OCI-M2 (cell line): ENCODE measurements around the gene CRYBG2.

Experiments used
- DNase-seq: peaks from one replicate; lab custom pipeline; 2025; ENCODE audit not compliant: unreplicated experiment; lab: John Stamatoyannopoulos, UW

CRYBG2 gene

DNA sequence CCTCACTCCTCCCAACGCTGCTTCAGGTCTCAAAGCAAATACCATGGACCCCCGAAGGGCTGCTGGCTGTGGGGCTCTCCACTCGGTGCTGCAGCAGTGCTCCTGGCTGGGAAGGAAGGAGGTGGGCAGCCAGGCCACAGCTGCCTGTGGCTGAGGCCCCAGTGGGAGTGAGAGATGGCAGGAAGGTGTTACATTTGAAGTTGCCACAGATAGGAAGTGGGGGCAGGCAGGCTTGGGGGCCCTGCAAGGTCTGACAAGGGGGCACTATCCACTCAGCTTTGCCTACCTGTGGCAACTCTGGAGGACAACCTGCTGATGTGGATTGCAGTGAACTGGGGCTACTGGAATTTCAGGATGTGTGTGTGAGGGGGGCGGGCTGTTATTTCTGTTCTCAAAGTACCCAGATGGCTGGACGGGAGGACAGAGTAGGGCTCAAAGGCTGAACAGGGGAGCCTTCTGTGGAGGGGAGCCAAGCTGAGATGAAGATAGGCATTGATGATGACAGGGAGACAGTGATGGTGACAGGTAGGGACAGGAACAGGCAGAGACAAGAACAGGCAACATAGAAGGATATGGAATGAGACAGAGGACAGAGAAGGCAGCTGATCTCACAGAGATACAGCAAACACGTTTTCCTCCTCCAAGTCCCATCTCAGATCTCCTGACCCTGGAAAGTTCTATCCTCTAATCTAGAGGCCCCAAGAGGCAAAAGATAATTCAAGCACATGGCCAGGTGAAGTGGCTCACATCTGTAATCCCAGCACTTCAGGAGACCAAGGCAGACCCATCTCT, 16.9 kb upstream of the CRYBG2 start:
- DNase-seq, result no peak

DNA sequence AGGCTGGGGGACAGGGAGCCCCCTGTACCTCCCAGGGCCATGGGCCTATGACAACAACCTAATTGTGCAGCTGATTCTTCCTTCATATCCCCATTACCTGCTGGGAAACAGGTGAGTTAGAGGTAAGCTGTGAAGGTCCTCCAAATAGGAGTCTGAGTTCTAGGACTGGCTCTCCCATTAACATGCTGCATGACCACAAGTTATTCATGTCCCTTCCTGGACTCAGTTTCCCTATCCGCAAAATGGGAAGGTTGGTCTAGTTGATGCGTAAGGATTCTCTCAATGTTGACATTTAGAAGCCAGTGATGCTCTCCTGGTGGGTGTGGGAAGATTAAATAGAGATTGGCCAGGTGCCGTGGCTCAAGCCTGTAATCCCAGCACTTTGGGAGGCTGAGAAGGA, 14.6 kb upstream of the CRYBG2 start:
- DNase-seq, result no peak

DNA sequence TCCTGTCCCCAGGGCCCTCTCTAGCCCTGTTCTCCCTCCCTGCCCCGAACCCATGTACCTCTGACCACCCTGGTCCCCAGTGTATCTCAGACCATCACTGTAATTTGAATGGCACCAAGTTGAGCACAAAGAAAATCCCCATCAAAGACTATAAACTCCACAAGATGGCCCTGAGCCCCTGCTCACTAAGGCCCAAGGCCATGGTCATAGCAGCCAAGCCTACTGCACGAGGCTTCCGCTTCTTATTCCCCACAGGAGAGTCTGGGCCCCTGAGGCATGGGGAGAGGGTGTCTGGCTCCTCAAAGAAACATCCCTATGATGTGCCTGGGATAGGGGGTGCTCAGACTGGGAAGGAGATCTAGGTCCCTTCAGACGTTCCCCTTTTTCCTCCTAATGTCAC, 14.1 kb upstream of the CRYBG2 start:
- DNase-seq, result no peak

DNA sequence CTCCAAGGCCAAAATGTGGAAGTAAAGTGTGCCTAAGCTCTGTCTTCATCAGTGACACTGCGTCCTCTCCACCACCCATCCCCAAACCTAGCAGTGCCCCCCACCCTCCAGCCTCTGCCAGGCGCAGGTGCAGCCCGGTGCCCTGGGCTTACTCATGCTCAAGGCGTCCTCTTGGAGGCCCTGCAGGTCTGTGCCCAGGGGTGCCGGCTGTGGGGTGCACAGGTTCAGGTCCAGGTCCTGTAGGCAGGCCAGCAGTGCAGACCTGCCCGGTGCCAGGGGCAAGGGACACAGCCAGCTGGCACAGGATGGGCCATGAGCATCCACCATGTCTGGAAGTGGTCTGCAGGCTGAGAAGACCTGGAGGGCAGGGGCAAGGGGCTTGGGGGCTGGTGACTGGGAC, 13.5 kb upstream of the CRYBG2 start:
- DNase-seq, result no peak

DNA sequence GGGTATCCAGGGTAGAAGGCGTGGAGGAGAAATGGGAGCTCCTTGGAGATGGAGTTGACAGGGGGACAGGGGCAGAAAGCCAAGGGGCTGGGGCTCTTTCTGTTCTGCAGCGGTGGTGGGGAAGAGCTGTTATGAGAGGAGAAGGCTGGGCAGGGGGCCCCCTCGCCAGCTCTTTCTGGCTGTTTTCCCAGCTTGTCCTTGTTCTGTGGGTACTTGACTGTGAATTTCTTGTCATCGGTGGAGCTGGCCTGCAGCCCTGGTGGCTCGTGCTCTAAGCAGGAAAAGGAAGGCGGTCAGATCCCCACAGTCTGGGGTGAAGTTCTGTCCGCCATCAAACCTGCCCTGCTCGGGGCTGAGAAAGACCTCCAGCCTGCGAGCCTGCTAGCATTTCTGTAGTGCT, 11.0 kb upstream of the CRYBG2 start:
- no peak for DNase-seq

DNA sequence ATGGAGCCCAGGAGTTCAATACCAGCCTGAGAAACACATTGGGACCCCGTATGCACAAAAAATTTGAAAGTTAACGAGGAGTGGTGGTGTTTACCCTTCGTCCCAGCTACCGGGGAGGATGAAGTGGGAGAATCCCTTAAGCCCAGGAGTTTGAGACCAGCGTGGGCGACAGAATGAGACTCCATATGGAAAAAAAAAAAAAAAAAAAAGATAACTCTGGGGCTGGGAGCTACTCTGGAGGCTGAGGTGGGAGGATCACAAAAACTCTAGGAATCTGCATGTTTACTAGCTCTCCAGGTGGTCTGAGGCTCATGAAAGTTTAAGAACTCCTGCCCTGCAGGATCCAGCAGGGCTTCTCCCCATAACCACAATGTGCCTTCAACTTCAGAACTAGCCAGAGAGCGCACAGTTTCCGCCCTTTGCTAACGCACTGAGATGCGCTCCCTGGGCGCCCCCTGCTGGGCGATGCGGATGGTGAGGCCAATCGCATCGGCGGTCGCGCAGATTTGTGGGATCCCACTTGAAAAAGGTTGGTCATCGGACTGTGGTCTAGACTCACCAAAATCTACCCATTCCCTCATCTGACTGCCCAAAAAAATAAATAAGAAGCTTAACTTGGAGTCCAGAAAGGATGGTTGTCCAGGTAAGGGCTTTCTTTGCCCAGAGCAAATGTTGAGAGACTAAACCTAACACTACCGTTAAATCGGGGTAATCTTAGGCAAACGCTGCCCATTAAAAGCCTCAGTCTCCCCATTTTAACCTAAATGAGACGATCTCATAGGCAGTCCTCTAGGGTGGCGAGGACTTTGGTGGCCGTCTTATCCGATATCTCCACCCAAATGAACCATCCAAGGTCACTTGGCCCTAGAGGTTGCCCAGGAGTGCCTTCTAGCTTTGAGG, 9.9 kb upstream of the CRYBG2 start:
- DNase-seq, result no peak

DNA sequence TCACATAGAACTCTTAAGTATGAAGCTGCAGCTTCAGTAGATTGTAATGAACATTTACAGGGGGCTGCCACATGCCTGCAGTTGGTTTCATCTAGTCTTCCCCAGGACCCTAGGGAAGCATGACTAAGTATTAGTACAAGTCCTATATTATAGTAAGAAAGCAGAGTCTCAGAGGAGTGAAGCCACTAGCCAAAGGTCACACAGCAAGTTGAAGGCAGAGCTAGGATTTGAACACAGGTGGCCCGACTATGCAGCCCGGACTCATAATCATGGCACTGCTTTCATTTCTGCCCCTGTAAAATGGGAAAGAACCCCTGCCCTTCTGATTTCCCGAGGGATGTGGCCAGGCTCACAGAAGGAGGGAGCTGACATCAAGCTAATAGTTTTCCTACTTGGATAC, 8.4 kb upstream of the CRYBG2 start:
- DNase-seq, result no peak

DNA sequence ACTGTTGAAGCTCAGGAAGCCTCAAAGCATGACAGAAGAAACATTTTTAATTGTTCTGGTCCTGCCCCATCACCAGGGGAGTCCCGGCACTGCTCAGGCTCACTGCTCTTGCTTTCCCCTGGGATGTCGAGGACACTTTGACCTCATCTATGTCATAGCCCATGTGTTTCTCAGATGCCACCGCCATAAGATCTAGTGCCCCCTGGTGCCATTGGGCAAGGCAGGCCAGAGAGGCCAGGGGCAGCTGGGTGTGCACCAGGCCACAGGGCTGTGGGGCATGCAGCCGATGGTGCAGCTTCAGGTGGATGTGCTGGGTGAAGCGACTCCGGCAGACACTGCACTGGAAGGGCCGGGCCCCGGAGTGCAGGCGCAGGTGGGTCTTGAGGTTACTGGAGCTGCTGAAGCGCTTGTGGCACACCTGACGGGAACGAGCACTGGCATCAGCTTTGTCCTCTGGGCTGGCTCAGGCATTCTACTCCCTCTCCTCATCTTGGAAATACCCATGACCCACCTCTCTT, 7.7 kb upstream of the CRYBG2 start:
- DNase-seq, result no peak

DNA sequence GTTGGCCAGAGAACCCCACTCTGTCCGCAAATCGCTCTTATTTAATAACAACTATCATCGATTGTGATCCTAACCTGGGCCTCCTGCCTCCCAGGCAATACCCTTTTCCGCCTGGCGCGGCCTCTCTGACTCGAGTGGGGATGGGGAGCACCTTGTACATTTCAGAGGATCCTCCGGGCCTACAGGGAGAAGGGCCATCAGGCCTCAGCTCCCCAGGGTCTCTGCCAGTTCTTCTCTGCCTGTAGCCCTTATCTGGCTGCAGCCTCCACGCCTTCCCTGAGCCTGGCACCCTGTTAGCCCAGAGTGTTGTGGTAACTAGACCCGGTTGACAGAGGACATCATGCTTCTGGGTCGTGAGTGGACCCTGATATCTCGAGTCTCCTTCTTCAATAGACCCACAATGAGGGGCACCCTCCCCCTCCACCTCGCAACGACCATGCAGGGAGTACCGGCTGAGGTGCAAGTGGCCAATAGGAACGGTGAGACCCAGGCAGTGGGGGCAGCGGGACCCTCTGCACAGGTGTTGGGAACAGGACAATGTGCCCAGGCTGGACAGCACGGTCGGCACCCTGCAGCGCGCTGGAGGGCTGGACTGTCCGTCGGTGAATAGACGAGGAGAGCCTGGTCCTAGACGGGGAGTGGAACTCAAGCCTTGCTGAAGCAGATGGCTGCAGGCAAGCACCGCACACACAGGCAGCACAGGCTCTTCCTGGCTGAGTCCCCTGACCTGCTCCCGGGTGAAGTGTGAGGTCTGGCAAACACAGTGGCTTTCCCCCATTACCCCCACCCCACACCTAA, 7.1 kb upstream of the CRYBG2 start:
- DNase-seq, result no peak

DNA sequence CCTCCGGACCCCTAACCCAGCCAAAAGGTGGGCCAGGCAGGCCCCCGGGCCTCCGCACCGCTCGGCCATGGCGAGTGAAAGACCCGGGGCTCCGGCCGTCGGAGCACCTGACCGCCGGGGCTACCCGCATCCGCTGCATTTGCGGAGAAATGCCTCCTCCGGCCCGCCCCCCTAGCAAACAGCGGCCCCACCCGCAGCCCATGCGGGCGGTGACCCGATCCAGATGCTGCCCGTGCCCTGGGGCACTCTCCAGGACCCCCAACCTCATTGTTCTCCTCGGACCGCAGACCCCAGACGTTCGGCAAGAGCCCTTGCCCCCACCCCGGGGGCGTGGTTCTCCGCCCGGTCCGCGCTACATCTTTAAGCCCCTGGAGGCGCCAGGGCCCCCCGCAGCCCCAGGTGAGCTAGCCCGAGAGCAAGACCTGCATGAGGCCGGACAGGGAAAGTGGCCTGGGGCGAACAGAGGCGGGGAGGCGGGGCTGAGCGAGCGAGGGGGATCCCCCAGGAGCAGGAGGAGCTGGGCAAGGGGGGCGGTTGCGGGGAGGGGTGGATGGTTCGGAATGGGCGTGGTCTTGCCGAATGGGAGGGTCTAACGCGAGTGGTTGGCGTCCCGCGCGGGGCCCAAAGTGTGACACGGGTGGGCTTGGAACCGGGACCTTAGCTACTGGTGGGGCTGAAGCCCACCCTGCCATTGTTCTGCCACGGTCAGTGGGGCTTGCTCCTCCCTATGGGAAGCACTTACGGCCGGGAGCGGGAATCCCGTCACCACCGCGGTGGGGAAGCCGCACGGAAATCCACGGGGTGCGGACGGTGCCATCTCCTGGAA, 6.3 kb upstream of the CRYBG2 start:
- no peak for DNase-seq

DNA sequence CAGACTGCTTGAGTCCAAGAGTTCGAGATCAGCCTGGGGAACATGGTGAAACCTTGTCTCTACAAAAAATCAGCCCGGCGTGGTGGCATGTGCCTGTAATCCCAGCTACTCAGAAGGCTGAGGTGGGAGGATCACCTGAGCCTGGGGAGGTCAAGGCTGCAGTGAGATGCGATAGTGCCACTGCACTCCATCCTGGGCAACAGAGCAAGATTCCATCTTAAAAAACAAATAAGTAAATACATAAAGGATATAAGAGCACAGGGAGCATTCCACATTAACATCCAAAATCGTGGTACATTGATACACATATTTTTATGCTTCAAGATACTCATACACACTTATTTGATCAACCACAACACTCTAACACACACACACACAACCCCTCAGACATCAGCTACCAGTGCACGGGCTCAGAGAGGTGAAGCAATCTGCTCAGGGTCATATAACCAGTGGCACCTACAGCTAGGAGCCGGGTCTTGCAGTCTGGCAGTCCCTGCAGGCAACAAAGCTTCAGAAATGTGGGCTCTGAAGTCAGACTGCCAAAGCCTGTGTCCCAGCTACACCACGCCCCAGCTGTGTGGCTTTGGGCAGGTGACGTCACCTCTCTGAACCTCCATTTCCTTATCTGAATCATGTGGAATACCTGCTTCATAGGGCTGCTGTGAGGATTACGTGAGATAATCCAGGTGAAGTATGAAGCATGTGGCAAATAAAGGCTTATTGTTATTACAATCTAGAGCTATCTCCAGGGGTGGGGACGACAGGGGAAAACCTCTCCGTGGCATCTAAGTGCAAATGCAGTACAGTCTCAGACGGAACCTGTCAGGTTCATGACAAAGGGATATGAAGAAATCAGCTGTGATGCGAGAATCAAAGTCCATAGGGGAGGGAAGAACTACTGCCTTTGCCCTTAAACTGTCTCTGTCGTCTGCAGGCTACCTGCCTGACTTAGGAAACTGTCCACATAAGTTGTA, 4.8 kb upstream of the CRYBG2 start:
- DNase-seq, result no peak

DNA sequence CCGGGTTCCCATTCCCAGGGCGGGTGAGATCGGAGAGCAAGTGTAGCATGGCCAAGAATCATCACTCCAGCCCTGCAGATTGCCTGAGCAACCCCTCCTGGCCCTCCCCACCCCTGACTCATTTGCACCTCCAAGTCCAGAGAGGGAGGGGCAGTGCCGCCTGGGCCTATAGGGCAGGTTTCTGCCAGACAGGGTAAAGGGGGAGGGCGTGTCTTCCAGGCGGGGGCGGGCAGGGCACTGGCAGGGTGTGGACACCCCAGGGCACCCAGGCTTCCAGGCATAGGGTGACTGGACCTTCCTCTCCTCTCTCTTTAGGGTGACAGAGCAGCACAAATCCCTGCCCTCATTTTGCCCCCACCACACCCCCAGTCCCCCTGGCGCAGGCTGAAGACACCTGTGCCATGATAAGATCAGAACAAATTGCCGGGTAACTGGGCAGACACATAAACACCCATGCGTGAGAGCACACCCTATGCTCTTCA, 3.2 kb upstream of the CRYBG2 start:
- no peak for DNase-seq

DNA sequence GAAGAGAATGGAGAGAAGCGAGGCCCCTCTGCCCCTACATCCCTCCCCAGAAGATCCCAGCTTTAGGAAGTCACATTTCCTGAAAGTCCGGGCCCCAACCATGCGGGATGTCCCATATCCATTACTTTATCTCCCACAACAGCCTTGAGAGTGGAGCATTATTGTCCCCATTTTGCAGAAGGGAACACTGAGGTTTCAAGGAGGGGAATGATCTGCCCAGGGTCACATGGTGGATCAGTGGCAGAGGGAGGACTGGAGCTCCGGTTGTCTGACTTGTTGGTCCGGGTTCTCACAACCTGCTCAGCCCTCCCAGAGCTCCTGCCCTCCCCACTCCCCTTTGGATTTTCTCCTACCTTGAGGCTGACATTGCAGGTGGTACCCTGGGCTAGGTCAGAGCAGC, 2.2 kb upstream of the CRYBG2 start:
- no peak for DNase-seq

DNA sequence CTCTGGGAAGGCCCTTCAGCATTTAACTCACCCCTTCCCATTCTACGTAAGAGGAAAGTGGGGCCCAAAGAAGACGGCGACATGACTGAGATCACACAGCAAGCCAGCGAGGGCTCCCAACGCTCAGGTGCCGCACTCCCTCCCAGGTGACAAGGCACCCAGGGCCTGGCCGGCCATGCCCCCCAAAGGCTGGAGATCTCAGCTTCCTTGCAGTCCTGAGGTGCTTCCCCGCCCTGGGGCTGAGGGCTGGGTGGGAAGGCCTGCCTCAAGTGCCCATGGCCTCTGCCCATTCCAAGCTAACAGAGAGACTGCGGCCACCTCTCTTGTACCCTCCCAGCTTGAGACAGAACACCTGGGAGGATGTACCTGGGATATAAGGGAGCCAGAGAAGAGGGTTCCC, 1.0 kb upstream of the CRYBG2 start:
- no peak for DNase-seq

DNA sequence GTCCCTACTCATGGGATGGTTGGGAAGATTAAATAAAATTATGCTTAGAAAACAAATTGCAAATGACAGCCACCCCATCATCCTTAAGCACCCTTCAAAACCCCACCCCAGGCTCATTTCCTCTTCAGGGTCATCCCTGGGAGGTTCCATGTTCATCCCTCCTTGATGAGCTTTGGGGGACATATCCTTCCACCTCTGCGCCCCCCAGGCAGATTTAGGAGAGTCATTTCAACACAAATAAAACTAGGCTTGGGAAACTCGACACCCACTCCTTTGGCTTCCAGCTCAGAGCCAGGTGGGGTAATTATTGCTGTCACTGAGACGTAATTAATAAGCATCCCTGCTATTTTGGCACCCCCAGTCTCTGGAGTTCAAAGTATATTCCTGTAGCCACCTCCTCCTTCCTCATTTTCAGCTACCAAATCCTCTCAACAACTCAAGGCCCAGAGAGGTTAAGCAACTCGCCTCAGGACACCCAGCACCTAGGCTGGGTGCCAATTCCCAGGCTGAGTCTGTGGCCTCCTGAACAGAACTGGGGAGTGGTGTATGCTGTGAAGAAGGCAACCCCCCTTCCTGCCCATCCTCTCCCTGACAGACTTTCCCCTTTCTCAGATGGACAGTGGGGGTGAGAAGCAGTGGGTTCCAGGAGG, 595 bp downstream of the CRYBG2 start:
- DNase-seq, result no peak

DNA sequence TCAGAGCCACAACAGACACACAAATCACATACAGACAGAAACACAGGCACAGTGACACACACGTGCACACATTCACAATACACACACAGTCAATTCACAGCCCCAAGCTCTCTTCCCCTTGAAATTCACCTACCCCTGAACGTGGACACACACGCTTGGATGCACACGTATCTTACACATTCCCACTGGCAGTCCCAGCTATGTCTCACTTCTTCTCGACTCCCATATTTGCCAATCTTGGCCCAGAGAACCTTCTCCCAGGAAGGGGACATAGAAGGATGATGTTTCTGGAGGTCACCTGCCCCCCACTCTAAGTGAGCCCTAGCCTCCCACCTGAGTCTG, 1.6 kb downstream of the CRYBG2 start:
- no peak for DNase-seq

DNA sequence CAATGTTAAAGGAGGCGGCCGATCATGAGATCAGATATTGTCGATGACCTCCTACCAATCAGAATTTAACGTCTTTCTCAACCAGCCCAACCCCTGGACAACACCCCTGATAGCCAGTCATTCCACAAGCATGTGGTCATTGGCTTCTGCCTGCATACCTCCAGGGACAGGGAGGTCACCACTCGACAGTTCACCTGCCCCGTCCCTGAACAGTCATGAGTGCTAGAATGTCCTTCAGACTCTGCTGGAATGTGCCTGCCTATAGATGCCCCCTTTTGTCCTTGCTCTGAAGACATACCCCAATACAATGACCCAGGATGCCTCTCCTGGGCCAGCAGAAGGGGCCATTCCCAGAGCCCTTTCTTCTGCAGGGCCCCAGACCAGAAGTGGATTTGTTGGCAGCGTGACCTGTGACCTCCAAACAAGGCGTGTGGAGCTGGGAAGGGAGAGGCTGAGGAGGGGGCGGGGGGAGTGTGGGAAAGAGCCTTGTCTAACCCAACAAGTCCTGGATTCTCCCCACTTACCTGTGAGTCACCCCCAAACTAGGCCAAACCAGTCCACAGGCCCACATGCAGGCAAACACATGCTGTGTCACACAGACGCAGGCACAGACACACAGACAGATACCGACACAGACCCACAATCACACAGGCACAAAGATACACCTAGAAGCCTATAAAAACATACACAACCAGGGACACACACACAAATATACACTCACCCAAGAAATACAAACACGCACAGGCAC, 2.2 kb downstream of the CRYBG2 start:
- DNase-seq, result no peak
